Stimulated activated CD8-positive, alpha-beta memory T cell treated with anti-CD3 and anti-CD28 coated beads, Interleukin-4, amount 100 ng/mL, for 24 hours (primary cell): ENCODE results near the gene TPM2.

Experiments
- DNase-seq: peaks from one replicate; pipeline ENCODE4 v3.0.0-alpha.2; 2020; ENCODE audit warnings: low read depth

Gene TPM2

DNA sequence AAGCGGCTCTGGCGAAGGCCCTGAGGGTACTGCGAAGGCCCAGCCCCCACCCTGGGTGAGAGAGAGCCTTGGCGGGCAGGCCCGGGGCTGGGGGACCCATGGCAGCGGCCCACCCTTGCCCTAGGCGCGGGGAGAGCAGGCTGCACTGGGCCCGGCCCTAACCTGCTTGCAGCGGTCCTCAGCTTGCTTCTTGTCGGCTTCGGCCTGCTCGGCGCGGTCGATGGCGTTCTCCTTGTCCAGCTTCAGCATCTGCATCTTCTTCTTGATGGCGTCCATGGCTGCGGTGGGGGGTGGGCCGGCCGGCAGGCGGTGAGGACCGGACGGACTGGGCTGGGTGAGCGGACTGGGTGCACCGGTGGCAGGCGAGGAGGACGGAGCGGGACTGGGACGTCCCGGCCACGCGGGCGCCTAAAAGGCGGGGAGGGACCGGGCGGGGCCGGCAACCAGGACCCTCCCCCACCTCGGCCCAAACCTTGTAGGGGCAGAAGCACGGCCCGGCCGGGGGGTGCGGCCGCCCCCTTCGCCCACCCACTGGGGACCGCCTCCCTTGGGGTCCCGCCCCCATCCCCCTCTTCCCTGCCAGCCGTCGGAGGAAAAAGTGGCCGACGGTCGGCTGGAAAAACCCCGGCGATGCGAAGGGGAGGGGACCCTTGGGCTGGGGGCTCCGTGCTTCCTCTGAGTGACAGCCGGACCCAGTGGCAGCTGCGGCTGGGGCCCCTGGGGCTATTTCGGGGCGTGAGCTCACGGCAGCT, at the start of gene TPM2:
Gene TPM2 (minus strand): TSS at position 384 of the 752 bp plus-strand sequence. CDS start 108 bp downstream, at position 276.
- DNase-seq: no peak

DNA sequence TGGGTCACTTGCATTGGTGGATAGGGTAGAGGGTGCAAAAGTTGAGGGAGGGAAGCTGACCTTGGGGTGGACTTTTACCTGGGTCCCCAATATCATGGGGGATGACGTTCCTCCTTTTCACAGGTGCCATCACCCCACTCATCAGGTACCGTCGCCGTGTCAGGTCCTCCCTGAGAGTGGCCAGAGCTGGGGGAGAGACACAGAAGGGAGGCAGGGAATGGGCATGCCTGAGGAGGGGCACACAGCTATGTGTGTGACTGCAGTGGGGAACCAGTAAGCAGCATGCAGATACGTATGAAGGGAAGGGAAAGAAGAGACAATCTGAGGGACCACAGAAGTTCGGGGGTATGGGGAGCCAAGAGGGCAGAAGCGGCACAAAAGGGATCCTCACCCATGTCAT, 49.2 kb upstream of the TPM2 start:
- DNase-seq: no peak

DNA sequence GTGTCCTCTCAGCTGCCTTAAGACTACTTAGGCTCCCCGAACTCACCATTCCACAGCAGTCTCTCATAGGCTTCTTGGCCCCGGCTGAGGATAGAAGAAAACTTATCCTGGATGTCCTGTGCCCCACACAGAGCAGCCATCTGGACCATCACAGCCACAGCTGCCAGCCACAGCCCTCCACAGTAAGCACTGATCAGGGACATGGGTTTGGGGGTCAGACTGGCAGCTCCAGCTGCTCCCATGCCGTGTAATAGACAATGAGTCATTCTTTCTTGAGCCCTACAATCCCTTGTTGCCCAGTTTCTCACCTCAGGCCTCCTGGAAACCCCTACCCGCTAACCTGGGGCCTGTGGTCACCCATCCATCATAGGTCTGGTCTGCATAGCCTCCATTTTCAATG, 48.5 kb upstream of the TPM2 start:
- DNase-seq: no peak

DNA sequence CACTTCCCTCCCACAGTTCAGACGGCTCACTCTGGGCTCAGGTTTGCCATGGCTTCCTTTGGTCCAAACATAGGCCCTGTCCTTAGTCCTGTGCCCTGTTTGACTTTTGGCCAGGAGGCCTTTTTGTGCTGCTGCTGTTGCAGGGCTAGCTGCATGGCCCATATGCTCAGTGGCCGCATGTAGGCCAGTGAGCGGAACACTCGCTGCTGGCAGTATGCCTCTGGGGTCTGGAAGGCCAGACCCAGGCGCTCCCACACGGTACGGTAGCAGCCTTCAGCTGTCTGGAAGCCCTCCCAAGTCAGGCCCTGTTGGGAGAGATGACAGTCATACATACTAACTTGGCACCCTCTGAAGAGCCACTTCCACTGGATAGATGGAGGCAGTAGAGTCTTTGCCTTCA, 47.4 kb upstream of the TPM2 start:
- DNase-seq: no peak

DNA sequence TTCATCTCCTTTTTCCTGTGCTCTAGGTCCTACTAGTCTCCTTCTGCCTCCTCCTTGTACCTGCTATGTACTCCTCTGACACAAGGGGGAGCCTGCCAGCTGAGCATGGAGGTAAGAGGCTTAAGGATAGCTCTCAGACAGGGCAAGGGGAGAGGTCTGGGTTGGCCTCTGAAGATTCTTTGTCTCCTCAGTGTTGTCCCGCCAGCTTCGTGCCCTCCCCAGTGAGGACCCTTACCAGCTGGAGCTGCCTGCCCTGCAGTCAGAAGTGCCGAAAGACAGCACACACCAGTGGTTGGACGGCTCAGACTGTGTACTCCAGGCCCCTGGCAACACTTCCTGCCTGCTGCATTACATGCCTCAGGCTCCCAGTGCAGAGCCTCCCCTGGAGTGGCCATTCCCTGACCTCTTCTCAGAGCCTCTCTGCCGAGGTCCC, 46.5 kb upstream of the TPM2 start:
- no peak for DNase-seq

DNA sequence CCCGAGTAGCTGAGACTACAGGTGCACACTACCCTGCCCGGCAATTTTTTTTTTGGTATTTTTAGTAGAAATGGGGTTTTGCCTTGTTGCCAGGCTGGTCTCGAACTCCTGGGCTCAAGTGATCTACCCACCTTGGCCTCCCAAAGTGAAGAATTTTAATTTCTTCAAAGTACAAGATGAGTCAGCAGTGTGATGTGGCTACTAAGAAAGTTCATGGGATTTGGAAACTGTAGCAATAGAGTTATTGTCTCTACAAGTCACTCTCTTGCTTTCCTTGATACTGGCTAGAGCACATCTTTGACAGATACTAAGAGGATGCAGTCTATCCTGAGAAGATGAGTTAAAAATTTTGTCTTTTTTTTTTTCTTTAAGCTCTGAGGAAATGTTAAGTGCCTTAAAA, 44.4 kb upstream of the TPM2 start:
- no peak for DNase-seq

DNA sequence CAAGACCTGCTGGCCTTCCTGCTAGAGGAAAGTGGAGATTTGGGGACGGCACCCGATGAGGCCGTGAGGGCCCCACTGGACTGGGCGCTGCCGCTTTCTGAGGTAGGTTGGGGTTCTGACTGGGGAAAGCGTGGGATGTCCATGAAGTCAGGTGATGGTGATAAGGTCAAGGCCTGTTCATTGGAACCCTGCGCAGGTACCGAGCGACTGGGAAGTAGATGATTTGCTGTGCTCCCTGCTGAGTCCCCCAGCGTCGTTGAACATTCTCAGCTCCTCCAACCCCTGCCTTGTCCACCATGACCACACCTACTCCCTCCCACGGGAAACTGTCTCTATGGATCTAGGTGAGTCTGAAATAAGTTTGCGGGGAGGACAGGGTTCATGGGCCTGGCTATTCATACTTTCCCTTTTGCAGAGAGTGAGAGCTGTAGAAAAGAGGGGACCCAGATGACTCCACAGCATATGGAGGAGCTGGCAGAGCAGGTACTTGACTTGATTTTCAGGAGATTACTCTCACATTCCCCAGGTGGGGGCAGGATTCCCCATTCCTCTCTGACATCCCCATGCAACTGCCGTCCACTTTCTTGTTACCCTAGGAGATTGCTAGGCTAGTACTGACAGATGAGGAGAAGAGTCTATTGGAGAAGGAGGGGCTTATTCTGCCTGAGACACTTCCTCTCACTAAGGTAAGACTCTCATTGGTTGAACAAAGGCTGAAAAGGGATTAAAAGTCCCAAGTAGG, 43.2 kb upstream of the TPM2 start:
- DNase-seq: no peak

DNA sequence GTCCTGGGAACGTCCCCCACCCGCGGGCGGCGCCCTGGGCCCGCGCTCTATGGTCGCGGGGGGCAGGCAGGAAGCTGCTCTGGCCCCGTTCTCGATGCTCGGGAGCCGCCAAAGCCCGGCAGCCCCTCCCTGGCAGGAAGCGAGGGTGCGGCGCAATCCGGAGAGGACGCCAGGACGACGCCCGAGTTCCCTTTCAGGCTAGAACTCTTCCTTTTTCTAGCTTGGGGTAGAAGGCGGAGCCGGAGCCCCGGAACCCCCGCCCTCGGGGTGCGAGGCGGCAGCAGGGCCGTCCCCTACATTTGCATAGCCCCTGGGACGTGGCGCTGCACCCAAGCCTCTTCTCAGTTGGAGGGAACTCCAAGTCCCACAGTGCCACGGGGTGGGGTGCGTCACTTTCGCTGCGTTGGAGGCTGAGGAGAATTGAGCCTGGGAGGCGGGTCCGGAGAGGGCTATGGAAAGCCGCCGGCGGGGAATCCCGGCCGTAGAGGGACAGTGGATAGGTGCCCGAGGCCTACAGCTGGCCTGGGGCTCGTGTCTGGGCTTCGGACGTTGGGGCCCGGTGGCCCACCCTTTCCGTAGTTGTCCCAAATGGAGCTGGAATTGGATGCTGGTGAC, 42.6 kb upstream of the TPM2 start, which contains the start of the genes CREB3 and TLN1:
Gene CREB3 (plus strand): TSS at position 482 of the 615 bp plus-strand sequence. CDS start 107 bp downstream, at position 589.
Gene TLN1 (minus strand): TSS at position 11 of the 615 bp plus-strand sequence. CDS start 6,501 bp downstream, outside the sequence.
- peak; percentile 94 for DNase-seq

DNA sequence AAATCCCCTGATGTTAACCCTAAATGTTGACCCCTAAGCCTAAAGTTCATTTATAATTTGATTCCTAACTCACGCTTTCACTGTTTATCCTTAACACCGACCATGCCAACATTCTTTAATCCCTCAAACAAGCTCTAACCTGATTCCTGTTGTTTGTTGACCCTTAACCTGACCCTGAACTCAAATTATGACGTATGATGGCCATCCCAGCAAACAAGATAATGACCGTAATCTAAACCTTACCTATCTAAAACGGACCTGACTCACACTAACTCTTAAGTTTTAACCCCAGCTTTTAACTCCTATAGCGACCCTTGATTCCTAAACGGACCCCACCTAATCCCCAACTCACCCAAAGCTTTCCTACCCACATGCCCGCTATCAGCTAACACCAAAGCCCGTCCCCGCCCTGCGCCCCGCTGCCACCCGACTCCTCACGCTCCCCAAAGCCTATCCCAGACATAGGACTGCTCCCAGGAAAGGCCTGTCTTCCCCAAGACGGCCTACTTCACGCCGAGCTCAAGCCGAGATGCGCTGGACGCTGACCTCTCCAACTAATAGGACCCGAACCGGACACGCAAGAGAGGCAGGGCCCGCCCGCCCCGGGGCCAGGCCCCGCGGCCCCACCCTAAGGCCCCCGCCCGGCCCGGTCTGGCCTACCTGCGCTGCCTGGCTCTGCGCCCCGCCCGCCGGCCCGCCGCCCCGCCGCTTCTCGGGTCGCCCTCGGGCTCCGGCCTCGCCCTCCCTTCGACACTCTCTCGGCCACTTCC, 41.9 kb upstream of the TPM2 start:
- DNase-seq: no peak

DNA sequence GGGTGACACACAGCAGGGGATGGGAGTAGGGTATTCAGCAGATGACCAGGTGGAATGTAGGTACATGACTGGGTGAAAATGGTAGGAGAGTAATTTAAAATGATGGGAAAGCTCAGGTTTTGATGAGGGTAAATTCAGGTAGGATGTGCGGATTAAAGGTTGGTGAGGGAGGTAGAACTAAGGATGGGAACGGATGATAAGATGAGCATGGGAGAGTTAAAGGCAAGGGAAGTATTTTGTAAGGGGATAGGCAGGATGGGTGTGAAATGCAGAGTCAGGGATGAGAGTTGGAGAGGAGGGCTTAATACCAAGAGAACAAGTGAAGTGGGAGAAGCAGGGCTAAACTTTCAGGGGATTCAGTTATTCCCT, 40.7 kb upstream of the TPM2 start:
- no peak for DNase-seq

DNA sequence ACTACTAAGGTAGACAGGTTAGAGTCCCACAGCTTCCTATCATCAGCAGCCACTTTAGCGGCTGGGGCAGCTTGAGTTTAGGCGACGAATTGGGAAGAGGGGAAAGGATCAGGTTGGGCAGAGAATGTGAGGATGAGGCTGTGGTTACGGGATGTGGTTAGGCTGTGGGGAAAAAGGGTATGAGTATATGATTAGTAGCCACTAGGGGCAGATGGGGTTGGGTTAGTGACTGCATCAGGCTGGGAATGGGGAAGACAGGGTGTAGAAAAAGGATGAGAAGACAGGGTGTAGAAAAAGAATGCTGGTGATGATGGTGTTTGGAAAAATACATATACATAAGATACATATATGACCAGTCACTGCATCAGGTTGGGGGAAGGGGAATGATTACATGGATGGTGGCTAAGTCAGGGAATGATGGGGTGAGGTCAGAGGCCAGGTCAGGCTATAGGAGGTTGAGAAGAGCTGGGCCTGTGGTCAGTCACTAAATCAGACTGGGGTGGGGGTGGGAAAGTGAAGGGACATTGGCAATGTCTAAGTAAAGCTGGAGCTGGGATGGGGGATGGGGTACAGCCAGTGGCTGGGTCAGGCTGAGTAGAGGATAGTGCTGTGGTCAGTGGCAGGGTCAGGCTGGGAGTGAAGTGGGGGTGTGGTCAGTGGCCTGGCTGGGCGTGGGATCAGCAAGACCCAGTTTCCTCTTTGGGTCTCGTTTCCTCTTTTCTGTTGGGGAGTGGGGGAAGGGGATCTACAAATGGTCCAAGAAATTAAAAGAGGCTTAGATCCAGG, 40.2 kb upstream of the TPM2 start:
- DNase-seq: no peak

DNA sequence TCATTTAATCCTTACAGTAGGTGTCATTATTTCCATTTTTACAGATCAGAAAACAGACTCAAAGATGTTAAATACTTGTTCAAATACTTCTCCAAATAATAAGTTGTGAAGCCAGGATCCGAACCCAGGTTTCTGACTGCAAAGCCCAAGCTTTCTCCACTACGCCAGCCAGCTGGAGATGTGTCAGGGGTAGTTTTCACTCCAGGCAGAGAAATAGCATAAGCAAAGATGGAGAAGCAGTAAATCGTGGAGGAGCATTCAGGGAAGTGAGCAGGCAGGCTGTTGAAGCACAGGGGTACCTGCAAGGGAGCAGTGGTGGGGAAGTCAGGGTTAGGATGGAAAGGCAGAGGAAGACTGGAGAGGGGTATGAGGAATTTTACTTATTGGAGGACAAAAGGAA, 39.4 kb upstream of the TPM2 start:
- DNase-seq: no peak

DNA sequence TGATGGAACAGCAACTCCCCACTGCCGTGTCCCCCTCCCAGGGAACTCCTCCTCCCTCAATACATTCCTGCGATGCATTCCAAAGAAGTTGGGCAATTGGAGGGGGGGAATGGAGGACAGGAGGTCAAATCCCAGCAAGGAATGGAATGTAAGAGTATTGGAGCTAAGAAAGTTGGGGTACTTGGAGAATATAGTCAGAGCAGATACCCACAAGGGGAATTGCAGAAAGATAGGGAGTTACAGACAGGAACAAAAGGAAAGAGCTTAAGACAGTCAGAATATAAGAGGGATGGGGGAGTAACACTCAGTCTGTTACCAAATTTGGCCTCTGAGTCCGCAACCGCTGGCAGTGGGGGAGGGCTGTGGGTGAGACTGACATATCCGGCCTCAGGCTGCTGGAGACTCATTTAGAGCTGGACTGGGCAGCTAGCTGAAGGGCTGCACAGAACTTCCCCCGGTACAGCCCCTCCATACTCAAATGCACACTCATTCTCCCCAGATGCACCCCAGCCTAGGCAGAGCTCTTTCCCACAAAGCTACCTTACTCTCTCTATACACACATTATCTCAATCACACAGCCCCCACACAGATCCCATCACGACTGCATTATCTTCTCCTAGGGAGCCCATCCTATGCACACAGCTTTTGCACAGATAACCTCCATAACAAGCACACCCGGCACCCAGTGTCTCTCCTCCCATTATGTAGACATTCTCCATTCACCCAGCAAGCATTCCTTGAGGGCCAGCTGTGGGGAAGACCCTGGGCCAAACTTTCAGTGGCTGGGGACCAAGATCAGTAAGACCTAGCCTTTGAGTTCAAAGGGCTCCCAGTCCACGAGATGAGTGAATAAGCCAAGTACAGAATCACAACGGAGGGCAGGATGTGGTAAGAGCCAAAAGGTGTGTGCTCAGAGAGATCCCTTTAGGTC, 38.6 kb upstream of the TPM2 start:
- DNase-seq: peak; percentile 26

DNA sequence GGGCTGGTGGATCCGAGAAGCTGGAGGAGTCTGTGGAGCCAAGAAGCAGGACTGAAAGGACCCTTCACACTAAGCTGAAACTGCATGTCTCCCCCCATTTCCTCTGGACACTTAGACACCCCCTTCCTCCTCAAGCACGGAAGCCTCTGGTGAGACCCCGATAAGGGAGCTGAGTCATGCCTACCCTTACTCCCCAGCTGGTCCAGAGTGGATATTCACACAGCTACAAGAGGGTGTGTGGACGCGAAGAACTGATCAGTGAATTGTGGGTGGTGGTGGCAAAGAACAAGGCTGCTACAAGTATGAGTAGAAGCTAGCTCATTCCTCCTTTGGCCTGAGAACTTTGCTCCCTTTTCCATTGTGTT, 37.9 kb upstream of the TPM2 start:
- DNase-seq: no peak

DNA sequence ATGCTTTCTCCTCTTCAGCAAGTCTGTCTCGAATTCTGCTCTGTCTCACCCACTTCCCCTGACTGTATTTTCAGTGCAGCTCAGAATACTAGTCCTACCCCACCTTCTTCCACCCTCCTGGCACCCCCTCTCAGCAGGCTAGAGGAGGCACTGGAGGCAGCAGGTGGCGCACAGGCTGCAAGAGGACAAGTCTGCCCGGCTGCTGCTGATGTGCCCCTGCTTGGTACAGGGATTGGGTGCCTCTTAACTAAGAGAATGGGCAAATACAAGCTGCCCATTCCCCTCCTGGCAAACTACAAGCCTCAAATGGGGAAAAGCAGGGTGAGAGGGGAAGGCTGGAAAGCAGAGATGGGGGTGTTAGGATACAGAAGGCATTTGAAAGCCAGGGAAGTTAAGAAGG, 37.2 kb upstream of the TPM2 start:
- DNase-seq: no peak

DNA sequence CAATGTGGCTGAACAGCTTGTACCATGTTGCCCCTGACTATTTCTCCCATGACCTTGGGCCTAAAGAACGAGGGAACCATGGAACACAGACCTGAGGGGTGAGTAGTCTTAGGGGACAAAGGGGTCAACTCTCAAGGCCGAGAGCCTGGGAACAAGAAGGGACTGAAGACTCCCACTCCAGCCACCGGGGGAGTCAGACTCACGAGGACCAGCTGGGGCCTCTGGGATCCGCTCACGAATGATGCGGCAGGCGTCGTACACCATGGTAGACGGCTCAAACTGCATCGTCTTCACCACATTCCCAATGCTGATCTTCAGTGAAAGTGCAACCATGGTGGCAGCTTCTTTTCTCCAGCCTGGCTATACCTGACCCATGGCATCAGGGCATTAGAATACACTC, 35.6 kb upstream of the TPM2 start:
- no peak for DNase-seq

DNA sequence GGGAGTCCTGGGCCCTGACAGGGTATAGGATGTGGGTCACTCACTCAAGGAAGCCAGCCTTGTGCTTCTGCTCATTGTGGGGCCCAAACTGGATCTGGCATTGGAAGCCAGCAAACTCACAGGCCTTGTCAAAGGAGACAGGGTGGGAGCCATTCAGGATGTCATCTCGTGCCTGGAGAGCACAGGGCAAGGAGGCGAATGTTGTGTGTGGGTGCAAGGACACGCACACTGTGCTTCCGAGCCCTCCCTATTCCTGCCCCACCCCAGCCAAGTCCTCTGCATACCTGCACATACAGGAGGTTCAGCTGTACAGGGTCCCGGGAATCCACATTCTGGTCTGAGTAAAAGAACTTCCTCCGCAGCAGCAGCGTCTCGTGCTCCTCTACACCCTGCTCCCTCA, 34.2 kb upstream of the TPM2 start:
- no peak for DNase-seq

DNA sequence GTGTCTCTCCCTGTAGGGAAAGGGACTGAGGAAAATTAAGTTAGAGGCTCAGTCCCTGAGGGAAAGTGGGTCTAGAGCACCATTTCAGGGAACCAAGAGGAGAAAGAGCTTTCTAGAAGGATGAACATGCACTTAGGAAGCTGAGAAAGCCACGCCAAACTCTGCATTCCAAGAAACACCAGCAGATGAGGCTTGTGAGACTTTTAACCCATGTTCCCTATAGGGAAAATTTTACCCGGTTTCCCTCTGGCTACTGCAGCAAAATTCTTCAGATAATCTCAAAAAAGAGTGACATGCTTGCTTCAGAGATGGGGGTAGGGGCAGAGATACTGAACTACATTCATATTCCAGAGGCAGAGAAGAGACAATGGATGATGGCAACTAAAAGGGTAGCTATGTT, 33.7 kb upstream of the TPM2 start:
- no peak for DNase-seq

DNA sequence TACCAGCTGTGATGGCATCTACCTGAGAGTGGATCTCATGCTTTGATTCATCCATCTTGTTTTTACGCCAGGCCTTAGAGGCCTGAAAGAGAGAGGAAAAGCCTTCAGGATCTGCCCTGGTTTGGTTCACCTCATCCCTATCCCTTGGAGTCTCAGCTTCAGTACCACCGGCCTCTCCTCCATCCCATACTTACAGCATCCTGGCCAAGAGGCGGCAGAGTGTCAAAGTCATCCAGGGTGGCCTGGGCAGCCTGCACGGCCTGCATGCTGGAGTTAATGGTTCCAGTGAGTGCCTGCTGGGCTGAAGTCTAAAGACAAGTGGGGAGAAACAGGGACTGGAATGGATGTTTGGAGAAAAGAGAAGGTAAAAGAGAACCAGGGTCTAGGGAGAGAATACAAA, 29.8 kb upstream of the TPM2 start:
- DNase-seq: no peak
